ENCODE data around the gene NID2.

NID2 gene

DNA sequence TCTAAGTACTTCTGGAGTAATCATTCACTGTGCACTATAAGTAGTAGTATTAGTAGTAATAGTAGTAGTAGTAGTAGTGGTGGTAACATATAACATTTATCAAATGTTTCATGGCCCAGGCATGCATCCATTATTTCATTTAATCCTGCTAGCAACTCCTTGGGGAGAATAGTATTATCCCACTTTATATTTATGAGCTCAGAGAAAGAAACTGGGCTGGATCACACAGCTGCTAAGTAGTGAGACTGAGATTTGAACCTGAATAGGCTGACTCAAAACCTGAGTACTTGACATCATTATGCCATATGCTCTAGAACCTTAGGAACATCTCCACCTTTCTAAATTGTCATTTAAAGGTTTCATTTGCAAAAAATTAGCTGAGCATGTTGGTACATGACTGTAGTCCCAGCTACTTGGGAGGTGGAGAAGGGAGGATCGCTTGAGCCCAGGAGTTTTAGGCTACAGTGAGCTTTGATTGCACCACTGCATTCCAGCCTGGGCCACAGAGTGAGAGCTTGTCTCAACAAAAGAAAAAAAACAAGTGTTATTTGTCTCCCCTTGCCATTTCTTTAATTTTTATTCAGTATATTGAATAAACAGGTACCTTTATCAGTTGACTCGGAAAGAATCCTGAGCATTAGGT is 11.4 kb upstream of the NID2 start:
- no peak for DNase-seq

DNA sequence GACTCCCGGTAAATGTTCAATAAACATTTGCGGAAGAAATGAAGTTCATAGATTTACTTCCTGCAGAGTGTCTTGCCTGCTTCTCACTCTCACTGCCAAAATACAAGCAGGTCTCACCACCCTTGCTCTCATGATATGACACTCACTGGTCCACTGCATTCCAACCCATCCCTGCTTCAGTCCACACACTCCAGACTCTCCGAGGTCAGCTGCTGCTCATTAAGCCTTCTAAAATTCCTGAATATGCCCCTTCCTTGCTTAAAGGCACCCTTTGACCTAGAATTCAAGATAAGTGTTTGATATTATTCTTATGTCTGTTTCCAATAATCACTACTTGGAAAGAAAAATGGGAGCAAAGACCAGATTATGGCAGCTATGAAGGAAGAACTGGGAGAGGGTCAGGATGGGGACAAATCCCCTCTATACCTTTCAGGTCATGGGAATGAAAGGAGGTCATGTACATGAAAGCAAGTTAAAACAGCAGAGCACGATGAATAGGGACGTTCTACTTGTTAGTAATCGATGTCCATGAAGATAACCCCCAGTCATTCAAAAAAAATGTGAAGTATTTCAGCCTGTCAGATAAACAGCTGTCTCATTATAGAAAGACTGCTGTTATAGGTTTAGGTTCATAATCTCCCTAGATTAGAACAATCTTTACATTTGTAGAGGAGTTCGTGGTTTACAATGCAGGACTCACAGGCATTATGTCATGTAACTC is 10.5 kb upstream of the NID2 start:
- no peak for DNase-seq

DNA sequence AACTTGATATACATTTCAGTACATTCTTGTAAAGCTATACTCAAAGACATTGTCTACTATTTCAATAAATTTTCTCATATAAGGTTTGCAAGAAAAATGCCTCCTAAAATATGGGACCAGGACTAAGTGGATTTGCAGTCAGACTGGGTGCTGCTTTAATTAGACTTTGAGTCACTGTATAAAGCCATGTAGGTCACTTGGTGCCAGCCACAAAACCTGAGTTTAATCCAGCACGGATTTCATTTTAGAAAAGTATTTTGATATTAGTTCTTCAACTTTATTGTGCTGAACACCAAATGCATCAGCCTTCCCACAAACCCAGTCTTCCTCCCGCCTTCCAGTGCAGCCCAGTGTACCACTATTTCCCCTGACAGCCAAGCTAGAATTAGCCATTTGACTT is 9.9 kb upstream of the NID2 start:
- no peak for DNase-seq

DNA sequence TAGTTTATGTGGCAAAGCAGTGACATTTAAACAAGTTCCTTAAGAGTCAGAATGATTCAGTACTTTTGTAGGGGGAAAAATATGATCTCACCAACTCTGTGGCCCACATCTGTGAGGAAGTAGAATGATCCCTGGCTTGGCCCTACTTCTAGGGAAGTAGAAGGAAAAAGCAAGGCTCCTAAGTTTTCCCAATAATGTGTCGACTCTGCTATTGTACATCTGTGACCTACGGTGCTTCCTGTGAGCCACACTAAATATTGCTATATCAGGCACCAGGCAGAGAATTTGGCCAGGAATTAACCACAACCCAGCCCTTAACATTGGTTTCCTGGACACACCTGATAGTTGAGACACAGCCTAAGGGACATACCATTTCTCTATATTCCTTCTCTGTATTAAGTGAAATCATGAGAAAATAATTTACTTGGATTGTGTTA is 9.3 kb upstream of the NID2 start:
- DNase-seq = no peak

DNA sequence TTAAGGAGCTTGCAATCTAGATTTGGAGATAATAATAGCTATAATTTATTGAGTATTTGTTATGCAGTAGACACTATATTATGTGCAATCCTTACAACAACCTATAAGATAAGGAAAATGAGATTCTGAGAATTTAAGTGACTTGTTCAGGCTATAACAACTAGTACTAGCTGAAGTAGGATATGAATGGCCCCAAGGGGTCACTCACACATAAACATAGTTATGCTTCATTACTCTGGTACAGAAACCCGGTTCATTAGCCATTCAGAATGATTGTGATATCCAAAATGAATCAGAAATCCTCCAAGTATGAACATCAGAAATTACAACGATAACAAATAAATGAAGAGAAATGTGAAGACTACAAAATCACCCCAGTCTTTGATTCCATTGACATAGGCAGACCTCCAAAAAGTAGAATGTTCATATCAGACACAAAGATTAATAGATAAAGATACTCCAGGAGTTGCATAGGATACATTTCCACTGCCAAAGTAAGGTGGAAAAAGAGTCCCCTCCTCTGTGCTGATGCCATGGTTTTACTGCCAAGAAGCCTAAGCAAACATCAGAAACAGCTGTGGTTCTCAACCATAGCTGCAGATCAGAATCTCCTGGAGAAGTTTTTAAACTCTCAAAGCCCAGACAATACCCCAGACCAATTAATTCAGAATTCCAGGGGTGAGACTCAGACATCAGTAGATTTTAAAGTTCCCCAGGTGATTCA is 8.6 kb upstream of the NID2 start:
- DNase-seq = no peak

DNA sequence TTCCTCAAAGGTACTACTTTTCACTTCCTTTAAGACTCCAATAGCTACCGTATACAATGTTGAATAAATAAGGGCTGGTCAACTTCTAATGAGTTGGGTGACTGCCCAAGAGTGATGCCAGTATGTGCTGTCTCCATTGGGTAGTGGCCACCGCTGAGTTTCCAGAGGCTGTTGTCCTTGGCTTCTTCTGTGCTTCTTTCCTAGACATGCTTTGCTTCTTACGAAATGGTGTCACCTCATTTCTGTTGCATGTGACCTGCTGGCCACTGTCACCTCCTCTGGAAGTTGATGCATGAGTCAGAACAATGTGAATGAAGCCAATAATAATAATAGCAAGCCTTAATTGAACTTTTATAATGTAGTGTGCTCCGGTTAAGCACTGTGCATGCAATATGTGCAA is 7.5 kb upstream of the NID2 start:
- no peak for DNase-seq

DNA sequence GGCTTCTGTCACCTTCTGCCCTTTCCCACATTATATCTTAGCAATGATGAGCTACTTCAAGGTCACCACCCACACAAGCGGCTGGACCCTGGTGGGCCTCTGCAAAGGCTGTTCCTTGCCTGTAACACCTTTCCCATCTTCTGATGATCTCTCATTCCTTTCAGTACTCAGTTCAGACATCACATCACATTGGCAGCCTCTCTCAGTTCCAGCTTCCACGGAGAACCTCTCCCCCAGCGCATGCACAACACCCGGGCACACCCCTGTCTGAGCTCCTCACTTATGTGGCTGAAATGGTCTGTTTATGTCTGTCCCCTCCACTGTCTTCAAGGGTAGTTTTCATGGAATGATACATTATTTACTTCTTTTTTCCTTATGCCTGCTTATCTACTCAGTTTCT is 6.5 kb upstream of the NID2 start:
- DNase-seq = no peak

DNA sequence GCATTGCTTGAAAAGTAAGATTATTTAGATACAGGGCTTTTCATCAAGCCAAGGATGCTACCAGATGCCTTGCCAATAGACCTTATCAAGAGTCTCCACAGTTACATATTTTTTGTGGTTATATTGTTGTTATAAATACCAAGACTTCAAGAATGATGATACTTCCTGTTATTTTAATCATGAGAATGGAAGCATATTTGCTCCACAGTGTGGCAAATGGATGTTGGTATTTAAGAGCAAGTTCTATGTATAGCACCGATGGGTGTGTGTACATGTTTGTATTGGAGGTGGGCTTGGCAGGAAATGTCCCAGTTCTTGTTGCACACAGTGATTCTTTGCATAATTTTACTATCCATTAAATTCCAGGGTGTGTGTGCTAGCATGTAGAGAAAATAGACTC is 4.4 kb upstream of the NID2 start:
- no peak for DNase-seq

DNA sequence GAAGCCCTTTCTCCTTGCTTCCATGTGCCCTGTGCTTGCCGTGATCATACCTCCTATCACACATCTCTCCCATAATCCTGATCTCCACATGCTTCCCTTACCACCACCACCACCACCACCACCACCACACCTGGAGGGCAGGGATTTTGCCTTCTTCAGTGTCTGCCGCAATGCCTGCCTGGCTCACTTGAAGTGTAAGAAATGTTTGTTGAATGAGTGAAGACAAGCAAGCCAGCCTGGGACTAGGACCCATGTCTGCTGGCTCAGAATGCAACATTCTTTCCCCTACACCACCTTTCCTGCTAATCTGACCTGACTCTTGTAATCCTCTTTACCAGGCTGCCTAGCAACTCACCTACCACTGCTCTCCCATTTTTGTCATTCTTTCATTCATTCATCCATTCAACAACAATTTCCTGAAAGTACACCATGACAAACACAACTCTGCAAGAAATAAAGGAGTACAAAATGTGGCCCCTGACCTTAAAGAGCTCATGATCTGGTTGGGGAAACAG is 3.5 kb upstream of the NID2 start:
- no peak for DNase-seq

DNA sequence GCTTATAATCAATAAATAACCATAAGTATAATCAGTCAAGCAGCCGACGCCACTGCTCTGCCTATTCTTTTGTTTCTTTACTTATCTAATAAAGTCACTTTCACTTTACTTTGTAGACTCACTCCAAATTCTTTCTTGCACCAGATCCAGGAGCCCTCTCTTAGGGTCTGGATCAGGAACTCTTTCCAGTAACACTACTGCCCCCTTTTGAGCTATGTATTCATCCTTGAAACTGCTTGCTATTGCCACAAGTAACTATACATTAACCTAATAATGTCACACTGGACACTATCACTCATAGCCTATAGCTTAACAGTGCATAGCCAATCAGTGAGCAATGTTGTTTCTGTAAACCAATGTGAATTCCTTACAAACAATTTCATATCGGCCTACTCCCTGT is 2.8 kb upstream of the NID2 start:
- DNase-seq = no peak

DNA sequence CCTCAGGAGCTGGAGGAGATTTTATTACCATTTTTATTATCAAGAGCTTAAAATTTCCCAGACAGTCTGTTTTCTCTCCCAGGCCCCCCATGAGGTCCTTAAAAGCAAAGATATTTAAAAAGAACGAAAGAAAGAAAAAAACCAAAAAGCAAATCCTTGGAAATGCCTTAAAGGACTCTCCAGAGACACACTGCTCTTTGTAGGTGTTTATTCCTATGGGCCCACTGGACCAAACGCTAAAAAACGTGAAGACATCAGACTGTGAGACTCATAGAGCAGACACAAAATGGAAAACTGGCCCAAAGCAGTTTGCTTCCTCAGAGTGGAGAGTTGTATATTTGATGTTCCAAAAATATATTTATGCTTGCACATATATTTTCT is 1.2 kb upstream of the NID2 start:
- no peak for DNase-seq

DNA sequence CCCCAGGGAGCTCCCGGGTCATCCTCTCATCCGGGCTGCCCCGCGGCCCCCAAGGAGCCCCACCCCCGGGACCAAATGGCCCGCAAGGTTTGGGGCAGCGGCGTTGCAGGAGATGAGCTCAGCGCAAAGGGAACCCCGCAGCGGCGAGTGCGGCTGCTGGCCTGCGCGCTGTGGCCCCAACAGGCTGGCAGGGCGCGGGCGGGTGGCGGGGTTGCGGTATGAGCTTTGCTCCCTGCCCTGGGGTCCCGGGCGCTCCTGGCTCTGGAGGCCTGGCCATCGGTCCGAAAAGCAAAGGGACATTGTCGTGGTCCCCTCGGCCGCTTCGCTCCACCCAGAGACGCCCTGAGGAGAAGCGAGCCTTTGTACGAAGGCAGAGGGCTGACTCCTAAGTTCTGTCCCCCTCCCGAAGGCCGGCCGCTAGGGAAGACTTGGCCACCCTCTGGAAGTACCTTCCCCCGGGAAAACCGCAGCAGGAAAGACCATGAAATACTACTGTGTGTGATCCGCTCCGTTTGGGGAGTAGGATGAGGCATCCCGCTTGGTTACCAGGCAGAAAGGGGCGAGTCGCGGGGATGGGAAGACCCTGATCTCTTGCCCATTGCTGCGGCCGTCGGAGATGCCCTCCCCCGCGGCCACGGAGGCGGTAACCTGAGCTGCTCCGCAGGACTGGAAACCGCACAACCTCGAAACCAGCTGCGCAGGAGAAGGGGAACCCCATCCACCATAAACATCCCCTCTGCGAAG is 620 bp upstream of the NID2 start:
- peak in 1 of 2 donors; percentile 1 for DNase-seq

DNA sequence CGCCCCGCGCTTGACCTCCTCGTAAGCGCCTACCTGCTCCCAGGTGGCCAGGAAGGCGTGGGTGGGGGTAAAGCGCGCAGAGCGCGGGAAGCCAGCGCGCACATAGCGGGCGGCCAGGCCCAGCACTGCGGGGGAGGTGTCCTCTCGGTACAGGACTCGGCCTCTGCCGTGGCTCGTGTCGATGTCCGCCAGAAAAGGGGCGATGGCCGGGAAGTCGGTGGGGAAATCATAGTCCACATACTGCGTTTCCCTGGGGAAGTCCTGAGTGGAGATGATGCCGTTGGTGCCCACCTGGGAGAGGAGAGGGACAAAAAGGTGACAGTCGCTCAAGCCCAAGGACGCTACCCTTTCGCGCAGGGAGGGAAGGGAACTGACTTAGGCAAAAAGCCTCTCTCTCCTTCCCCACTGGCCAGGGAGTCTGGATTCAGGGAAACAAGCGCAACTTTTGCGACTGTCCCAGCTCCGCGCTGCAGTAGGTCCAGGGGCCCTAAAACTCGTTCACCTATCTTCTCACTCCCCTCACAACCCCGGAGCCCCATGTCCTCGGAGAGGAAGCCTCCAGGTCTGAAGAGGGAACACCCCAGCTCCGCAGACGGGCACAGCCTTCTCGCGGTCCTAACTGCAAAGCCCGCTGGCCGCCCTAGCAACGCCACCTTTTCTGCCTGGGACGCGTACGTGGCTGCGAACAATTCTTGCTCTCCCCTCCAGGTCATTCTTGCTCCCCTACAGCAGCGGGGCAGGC is 815 bp downstream of the NID2 start:
- DNase-seq = no peak

DNA sequence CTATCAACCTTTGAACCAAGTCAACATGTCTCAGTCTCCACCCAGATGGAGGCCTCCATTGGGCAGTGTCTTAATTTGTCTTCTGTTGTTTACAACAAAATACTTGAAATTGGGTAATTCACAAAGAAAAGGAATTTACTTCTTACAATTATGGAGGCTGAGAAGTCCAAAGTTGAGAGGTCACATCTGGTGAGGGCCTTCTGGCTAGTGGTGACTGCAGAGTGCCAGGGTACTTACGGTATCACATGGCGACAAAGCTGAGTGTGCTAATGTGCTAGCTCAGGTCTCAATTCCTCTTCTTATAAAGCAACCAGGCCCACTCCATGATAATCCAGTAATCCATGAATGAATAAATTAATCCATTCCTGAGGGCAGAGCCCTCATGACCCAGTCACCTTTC is 4.7 kb downstream of the NID2 start:
- no peak for DNase-seq

DNA sequence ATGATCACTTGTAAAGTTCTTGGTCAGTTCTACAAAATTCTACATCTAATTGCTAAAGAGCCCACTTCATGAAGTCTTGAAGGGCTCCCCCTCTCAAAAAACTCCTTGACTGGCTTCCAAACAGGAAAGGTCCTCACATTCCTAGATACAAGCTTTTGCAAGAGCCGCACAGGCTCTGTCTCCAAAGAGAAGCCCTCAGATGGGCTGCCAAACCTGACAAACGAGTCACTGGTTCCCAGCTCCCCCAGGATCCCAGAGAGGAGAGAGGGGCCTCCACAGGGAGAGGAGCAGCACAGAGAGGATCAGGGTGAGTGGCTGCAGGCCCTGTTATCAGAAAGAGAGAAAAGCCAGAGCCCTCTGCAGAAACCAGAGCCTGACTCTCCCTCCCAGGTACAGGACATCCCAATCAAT is 5.8 kb downstream of the NID2 start:
- DNase-seq = no peak

DNA sequence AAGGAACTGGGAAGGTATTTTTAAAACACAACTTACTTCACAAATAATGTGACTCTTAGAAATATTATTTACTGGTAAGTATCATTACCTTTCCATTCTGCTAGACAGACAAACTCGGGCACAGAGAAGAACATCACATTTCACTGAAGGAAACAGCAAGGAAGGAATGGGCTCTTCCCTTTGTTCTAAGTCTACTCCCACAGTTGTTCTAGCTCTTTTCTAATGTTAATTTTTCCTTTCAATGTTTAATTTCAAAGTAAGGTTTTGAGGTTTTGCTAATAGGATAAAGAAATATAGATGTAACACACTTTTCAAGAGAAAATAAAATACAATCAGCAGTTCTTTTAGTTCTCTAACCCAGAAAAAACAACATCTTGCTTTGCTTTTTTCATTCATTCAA is 7.0 kb downstream of the NID2 start:
- DNase-seq = no peak

DNA sequence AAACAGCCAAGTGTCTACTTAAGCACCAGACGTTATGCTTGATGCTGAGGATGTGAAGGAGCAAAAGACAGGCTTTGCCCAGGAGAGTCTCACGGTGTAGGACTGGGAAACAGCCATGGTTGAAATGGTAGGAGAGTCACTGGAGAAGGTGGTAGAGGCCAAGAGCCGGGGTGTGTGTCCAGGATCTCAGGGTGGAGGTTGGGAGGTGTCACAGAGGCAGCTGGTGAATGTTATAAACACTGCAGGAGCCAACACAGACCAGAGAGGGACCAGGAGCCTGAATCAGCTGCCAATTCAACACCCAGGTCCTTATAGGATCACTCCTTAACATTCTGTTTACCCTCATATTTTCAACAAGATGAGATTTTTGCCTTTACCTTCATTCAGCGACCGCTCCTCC is 7.5 kb downstream of the NID2 start:
- no peak for DNase-seq

DNA sequence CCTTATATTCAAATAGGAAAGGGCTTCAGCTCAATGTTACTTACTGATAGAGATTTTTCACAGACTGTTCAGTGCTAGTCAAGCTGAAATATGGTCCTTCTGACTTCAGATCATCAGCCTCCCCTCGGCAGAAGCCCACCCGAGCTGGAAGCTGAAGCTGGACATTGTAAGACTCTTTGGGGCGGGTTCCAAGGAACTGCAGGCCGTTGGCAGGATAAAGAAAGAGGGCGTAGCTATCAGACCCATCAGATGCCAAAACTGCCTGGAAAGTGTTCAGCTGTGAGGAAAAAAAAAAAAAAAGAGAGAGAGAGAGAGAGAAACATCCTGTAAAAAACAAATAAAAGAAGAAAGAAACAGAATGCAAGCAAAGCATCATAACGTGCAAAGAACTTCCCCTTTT is 8.8 kb downstream of the NID2 start:
- no peak for DNase-seq

DNA sequence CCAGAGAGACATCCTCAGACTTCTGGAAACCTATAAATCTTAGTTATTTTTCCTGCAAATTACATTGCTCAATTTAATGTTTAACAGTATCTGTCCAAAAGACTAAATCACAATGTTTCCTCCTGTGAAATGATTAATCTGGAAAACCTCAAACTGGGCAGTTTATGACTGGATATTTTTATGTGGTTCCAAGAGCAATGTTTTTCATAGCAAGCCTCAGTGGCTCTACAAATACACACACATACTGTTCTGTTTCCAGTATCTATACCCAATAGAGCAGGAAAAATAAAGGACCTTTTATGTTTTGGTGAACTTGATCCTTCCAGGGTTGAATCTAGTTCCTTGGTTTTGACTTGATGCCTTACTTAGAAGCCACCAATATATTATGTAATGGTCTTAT is 9.2 kb downstream of the NID2 start:
- no peak for DNase-seq

DNA sequence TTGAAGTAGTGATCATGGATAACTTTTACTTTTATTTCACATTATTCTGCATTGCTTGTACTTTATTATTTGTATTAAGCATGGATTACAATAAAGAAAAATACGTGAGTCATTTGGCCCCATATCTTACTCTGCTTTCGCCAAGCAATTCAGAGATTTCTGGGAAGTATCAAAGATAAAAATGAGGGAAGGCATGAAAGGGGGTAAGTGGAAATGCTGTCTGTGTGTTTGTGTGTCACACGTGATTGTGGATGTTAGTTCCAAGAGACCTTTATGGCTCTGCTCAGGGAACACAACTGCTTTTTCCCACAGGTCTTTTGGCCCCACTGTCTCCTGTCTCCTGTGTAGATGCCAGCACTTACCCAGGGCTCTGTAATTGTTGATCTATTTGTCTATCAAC is 10.5 kb downstream of the NID2 start:
- DNase-seq = no peak

DNA sequence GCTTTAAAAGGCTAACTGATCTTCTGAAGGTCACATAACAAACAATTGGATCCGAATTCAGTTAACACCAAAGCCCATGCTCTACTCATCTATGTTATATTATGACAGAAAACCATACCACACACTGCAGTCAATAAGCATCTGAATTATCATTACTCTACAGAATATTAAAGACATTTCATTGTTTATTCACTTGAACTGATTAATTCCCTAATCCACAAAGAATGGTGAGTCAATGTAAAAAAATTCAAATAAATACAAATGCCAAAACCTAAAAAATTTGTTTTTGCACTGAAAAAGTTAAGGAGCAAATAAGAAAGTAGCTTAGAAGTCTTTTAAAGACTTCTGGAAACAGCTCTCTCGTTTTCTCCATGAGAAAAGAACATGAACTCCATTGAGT is 13.7 kb downstream of the NID2 start:
- DNase-seq = no peak

DNA sequence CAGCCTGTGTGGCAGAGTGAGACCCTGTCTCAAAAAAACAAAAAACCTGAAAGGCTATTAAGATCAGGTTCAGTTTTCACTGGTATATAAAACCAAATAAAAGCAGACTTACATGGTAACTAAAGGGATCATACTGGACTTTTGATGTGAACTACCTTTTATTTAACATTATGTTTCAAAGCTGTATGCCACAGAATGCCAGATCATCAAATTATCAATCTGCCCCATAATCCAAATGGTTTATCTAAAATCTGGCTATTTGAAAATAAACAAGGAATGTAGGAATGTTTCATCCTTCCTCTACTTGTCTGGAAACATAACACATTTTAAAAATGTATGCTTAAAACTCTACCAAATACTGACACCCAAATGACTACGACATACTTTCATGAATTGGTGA is 14.2 kb downstream of the NID2 start:
- no peak for DNase-seq

DNA sequence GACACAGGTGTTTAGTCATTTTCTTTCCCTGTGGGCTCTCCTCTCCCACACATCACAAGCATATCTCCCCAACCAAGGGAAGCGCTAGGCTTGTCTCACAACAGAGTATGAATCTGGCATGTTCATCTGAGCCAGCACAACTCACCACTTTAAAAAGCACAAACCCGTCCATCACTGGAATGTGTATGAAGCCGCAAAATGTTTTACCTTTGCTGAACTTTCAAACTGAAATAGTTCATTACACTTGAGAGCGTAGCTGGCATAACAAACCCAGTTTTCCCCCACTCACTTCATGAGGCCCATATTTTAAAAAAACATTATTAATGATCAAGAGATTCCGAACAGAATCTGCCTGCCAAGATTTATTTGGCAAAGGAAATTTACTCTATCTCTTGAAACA is 15.8 kb downstream of the NID2 start:
- DNase-seq = no peak
